ENCODE measurements around the gene TCF7L1. TPM values are rescaled to one million over a fixed set of nuclear protein-coding genes. Genes with fewer than 3 reads are reported as not detected.

Gene TCF7L1
- polyA plus RNA-seq, 1 of the 3 experiments (the other 2 are of a cell fraction) = 3.7 TPM

GRCh38 chr2:85169581-85169980, 36.4 kb downstream of the TCF7L1 start (continued):
- no peak for TF ChIP-seq REST (IDR thresholded peaks at IDR 0.05; ENCODE audit: low read depth, low read length)
- TF ChIP-seq RFX5 (IDR thresholded peaks at IDR 0.05; ENCODE audit: low read length) = no peak
- no peak for TF ChIP-seq MXI1 (IDR thresholded peaks at IDR 0.05; ENCODE audit: low read depth, low read length)

- no peaks in the 10 kb centered on the region; a peak in 1 of 4 replicates for H3K4me1 ChIP-seq (ENCODE audit: control insufficient read depth in 1 of 2, insufficient read depth in 2 of 2, low read depth in 1 of 2, low read length in 1 of 2)
- no peak overlapping the region for H3K4me2 ChIP-seq
- TF ChIP-seq FOXJ3 (CRISPR knock-in tag; IDR thresholded peaks at IDR 0.05) (no peak), ZBTB33 (IDR thresholded peaks at IDR 0.05; ENCODE audit: borderline replicate concordance, low read depth) (no peak), GABPA (IDR thresholded peaks at IDR 0.05; ENCODE audit: low read depth) (no peak), RFX5 (IDR thresholded peaks at IDR 0.05; ENCODE audit: low read length) (no peak), SIN3A (IDR thresholded peaks at IDR 0.05; ENCODE audit: borderline replicate concordance, low read depth, low read length) (no peak), GATA2 (CRISPR knock-in tag; IDR thresholded peaks at IDR 0.05) (no peak), EZH2phosphoT487 (IDR thresholded peaks at IDR 0.05; ENCODE audit: borderline replicate concordance, low read depth) (no peak), RXRA (IDR thresholded peaks at IDR 0.05; ENCODE audit: borderline replicate concordance, low read depth) (no peak), MEF2A (IDR thresholded peaks at IDR 0.05; ENCODE audit: borderline replicate concordance, low read depth) (no peak), NRF1 (IDR thresholded peaks at IDR 0.05; ENCODE audit: low read depth, low read length) (no peak), EP300 (IDR thresholded peaks at IDR 0.05; ENCODE audit: borderline replicate concordance in 1 of 2, low read depth in 1 of 2, low read length in 1 of 2) (no peak), RCOR1 (IDR thresholded peaks at IDR 0.05; ENCODE audit: low read length) (no peak), TCF12 (IDR thresholded peaks at IDR 0.05) (no peak), ELF1 (IDR thresholded peaks at IDR 0.05) (no peak), USF2 (IDR thresholded peaks at IDR 0.05; ENCODE audit: borderline replicate concordance, low read depth, low read length) (no peak), JUND (IDR thresholded peaks at IDR 0.05) (no peak), YY1 (IDR thresholded peaks at IDR 0.05; ENCODE audit: low read depth) (no peak), MAX (IDR thresholded peaks at IDR 0.05; ENCODE audit: low read depth) (no peak), RAD21 (IDR thresholded peaks at IDR 0.05; ENCODE audit: low read length) (no peak), FOSL2 (IDR thresholded peaks at IDR 0.05; ENCODE audit: borderline replicate concordance, low read depth) (no peak)
- 77% methylated on average over 5 of the region's 6 CpGs for WGBS (ENCODE audit: low lambda C conversion rate)
- no peak overlapping the region for H2AFZ ChIP-seq (ENCODE audit: low read depth)
- H3K36me3 ChIP-seq (replicated peaks in 1 of 2; ENCODE audit: control insufficient read depth in 1 of 2, insufficient read depth in 2 of 2, low read length in 1 of 2) = no peaks in the 10 kb centered on the region
- H3K4me3 ChIP-seq (ENCODE audit: low read depth in 2 of 2, low read length in 1 of 2) = no peak overlapping the region
- H3K9me3 ChIP-seq = no peaks in the 10 kb centered on the region
- H4K20me1 ChIP-seq (ENCODE audit: insufficient read depth) = no peaks in the 10 kb centered on the region
- POLR2A ChIA-PET = no interaction called here
- no peaks in the 10 kb centered on the region for H3F3A ChIP-seq (replicated peaks; ENCODE audit: insufficient read depth)
- no peaks in the 10 kb centered on the region for H3K9me2 ChIP-seq
- H3K27ac ChIP-seq (ENCODE audit: low read depth in 2 of 2, low read length in 1 of 2) = no peak overlapping the region
- CTCF ChIA-PET = interaction anchor here (0.8 to 1.4 kb wide), 6 partner anchors 12 to 129 kb away, joined by 3 to 5 read pairs (median 3); no protein-coding TSS in a partner anchor
- DNase-seq = no peak
- no peaks in the 10 kb centered on the region for H3K79me2 ChIP-seq (ENCODE audit: insufficient read depth)
- H3K27me3 ChIP-seq (ENCODE audit: insufficient read depth) = no peaks in the 10 kb centered on the region
- no peak overlapping the region for H3K9ac ChIP-seq
Measured at GRCh38 chr2:85170938-85171475, 37.8 kb downstream of the TCF7L1 start.

Measured in SK-N-SH (cell line).